ENCODE measurements around the gene AMPD3. TPM values are rescaled to one million over a fixed set of nuclear protein-coding genes. Genes with fewer than 3 reads are reported as not detected.

AMPD3 gene
- total and polyA plus RNA-seq, 2 donors (not counting 3 experiments of a cell fraction or from before 2014, with no cell fraction given), result 1.4 to 2.5 TPM

GRCh38 chr11:10457901-10458300, 2.8 kb downstream of the AMPD3 start:
- Histone ChIP-seq H4K20me1 (replicated peaks; ENCODE audit: control insufficient read depth, extremely low read depth, insufficient read depth, low read length) (no peaks in the 10 kb centered on the region), H3K27me3 (ENCODE audit: control insufficient read depth in 2 of 2, insufficient read depth in 2 of 2, low read length in 2 of 2) (peaks cover 0 to 4% of the 10 kb centered on the region in 2 experiments), H3K4me3 (replicated peaks in 1 of 3; ENCODE audit: insufficient read depth in 1 of 3, low read depth in 1 of 3, low read length in 3 of 3) (no peak overlapping the region), H3K36me3 (ENCODE audit: control insufficient read depth in 2 of 2, extremely low read depth in 1 of 2, insufficient read depth in 2 of 2, low read length in 2 of 2) (no peaks in the 10 kb centered on the region), H3K79me2 (ENCODE audit: control insufficient read depth, insufficient read depth, low read length) (no peaks in the 10 kb centered on the region), H3K27ac (ENCODE audit: insufficient read depth, low read depth, low read length) (no peak overlapping the region), H3K4me2 (ENCODE audit: insufficient read depth, low read length) (no peak overlapping the region), H3K4me1 (ENCODE audit: control insufficient read depth, extremely low read depth, insufficient read depth, low read length) (peaks cover 2% of the 10 kb centered on the region), H2AFZ (ENCODE audit: low read depth, low read length) (no peak overlapping the region), H3K9me3 (replicated peaks; ENCODE audit: control insufficient read depth, insufficient read depth, low read length) (no peaks in the 10 kb centered on the region), H3K9ac (replicated peaks; ENCODE audit: extremely low read depth, insufficient read depth, low read length) (no peak overlapping the region), H3K9me1 (replicated peaks; ENCODE audit: control insufficient read depth, extremely low read depth, insufficient read depth, low read length) (no peaks in the 10 kb centered on the region)
- FAIRE-seq (no peak), DNase-seq (ENCODE audit: low read depth, low spot score) (no peak)
- no TSS peak for BruUV-seq (replicated peaks)
- POLR2A ChIA-PET, result no interaction called here
- intact Hi-C loops (cut with micrococcal nuclease) (no loop called here), dilution Hi-C loops (cut with MboI; ENCODE audit: extremely low pct_ligation_motif_present, low sequenced_read_pairs) (no loop called here)
- TF ChIP-seq, protein P1, sequence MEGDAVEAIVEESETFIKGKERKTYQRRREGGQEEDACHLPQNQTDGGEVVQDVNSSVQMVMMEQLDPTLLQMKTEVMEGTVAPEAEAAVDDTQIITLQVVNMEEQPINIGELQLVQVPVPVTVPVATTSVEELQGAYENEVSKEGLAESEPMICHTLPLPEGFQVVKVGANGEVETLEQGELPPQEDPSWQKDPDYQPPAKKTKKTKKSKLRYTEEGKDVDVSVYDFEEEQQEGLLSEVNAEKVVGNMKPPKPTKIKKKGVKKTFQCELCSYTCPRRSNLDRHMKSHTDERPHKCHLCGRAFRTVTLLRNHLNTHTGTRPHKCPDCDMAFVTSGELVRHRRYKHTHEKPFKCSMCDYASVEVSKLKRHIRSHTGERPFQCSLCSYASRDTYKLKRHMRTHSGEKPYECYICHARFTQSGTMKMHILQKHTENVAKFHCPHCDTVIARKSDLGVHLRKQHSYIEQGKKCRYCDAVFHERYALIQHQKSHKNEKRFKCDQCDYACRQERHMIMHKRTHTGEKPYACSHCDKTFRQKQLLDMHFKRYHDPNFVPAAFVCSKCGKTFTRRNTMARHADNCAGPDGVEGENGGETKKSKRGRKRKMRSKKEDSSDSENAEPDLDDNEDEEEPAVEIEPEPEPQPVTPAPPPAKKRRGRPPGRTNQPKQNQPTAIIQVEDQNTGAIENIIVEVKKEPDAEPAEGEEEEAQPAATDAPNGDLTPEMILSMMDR (IDR thresholded peaks at IDR 0.05; ENCODE audit: extremely low read depth in 1 of 2, insufficient read depth in 1 of 2, low read depth in 1 of 2, low read length in 2 of 2), result no peak
- no peak for TF ChIP-seq JUN (IDR thresholded peaks at IDR 0.05; ENCODE audit: borderline replicate concordance, insufficient read depth, insufficient read length, low read depth)
- TF ChIP-seq GATA2 (IDR thresholded peaks at IDR 0.05; ENCODE audit: insufficient read depth, insufficient read length, low read depth, low read length), result no peak
- no peak for TF ChIP-seq FOS (IDR thresholded peaks at IDR 0.05; ENCODE audit: borderline replicate concordance, insufficient read depth, low read length)
- TF ChIP-seq, protein P2, sequence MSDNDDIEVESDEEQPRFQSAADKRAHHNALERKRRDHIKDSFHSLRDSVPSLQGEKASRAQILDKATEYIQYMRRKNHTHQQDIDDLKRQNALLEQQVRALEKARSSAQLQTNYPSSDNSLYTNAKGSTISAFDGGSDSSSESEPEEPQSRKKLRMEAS (IDR thresholded peaks at IDR 0.05; ENCODE audit: insufficient read depth, insufficient read length), result no peak
- CTCF ChIA-PET, result no interaction called here

Data from endothelial cell of umbilical vein (primary cell).